ENCODE data around the gene TRAPPC12.

The TRAPPC12 gene

DNA sequence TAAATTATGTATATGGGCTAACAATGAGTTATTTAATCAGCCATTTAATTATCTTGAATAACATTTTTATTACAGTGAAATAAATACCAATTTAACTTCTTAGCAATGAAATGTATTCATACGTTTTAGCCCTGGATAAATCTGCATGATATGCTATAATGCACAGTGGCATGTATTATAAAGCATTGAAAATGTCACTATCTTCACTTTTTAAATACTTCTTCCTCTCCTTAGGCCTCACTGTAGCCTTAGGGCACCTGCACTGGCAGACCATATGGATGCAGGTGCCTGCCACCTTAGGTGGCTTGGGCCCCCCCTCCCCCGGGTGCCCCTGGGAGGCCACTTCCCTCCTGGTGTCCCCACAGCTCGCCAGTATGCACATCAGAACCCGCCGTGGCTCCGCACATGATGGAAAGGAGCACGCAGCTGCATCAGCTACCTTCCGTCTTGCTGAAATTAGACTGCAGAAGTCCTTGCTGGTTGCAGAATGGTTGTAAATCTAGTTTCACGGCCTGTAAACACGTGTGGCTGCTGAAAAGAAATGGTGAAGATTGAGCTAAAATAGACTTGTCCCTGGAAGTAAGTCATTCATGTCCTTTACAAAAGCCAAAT, 83.1 kb downstream of the TRAPPC12 start:
- Histone ChIP-seq H3K79me2 (ENCODE audit: insufficient read depth, low read length) (no peaks in the 10 kb centered on the region), H3K27me3 (ENCODE audit: insufficient read depth, low read length, poor library complexity) (no peaks in the 10 kb centered on the region), H3K9me3 (ENCODE audit: insufficient read depth, low read length, severe bottlenecking) (no peaks in the 10 kb centered on the region), H3K4me3 (ENCODE audit: low read depth in 1 of 2, low read length in 2 of 2) (no peak overlapping the region), H3K9ac (ENCODE audit: low read depth, low read length) (no peak overlapping the region), H3K4me1 (ENCODE audit: insufficient read depth, low read length) (no peaks in the 10 kb centered on the region), H4K20me1 (ENCODE audit: insufficient read depth, low read length) (no peaks in the 10 kb centered on the region; the same call in 1 of the 2 replicates), H3K4me2 (ENCODE audit: insufficient read depth, low read length) (no peak overlapping the region), H2AFZ (ENCODE audit: low read depth, low read length) (no peak overlapping the region), H3K27ac (ENCODE audit: low read length) (no peak overlapping the region), H3K36me3 (ENCODE audit: insufficient read depth, low read length) (peaks cover 67% of the 10 kb centered on the region)
- TF ChIP-seq, protein P1, sequence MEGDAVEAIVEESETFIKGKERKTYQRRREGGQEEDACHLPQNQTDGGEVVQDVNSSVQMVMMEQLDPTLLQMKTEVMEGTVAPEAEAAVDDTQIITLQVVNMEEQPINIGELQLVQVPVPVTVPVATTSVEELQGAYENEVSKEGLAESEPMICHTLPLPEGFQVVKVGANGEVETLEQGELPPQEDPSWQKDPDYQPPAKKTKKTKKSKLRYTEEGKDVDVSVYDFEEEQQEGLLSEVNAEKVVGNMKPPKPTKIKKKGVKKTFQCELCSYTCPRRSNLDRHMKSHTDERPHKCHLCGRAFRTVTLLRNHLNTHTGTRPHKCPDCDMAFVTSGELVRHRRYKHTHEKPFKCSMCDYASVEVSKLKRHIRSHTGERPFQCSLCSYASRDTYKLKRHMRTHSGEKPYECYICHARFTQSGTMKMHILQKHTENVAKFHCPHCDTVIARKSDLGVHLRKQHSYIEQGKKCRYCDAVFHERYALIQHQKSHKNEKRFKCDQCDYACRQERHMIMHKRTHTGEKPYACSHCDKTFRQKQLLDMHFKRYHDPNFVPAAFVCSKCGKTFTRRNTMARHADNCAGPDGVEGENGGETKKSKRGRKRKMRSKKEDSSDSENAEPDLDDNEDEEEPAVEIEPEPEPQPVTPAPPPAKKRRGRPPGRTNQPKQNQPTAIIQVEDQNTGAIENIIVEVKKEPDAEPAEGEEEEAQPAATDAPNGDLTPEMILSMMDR (IDR thresholded peaks at IDR 0.05; ENCODE audit: borderline replicate concordance, extremely low read depth, low read length, poor library complexity, severe bottlenecking): no peak
- TF ChIP-seq EZH2 (IDR thresholded peaks at IDR 0.05; ENCODE audit: borderline replicate concordance, low read depth, low read length, severe bottlenecking): no peak
- no peak for DNase-seq
- 0 out of 3 replicates have a peak, but pooled peaks have one; percentile 18 for ATAC-seq (ENCODE audit: insufficient read depth, low read depth)

DNA sequence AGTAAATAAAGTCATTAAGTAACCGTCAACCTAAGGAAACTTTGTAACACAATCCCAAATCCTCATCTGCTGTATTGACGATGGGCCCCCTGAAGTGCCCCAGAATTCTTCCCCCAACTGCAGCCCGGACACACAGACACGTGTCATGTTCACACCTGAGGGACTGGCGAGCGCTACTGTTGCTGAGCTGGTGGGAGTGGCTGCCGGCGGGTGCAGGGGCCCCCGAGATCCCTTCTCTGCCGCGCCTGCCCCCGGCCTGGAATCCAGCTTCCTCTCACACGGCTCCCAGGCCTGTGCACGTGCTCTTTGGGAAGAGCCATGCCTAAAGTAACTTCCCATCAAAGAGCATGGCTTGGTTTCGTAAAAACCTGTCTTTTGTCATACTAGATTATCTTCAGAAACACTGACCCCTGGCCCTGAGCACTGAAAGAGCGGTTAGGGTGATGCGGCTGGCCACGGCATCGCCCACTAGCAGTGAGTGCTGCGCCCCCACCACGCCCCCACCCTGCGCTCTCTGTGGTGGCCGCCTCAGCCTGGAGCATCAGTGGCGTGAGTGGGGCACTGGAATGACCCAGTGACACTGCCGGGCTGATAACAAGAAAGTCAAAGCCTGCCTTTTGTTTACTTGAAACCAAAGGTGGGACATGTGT, 83.8 kb downstream of the TRAPPC12 start:
- ATAC-seq (ENCODE audit: insufficient read depth, low read depth): no peak
- Histone ChIP-seq H3K4me3 (ENCODE audit: low read depth in 1 of 2, low read length in 2 of 2) (no peak overlapping the region), H3K9ac (ENCODE audit: low read depth, low read length) (no peak overlapping the region)

DNA sequence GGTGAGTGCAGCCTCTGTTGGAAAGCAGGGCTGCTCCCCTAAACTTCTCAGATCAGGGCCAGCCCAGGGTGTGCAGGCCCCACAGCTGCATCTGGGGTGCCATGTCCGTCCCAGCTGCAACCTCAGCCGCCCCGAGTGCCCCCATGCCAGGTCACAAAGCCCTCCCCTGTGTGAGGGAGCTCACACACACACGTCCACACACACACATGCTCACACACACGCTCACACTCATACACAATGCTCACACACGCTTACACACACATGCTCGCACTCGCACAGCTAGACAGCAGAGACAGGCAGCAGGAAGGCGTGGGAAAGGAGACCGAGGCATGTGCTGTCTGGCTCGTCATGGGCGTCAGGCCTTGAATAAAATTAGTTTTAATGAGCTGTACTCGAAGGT, 84.5 kb downstream of the TRAPPC12 start:
- TF ChIP-seq, protein P1 (IDR thresholded peaks at IDR 0.05; ENCODE audit: borderline replicate concordance, extremely low read depth, low read length, poor library complexity, severe bottlenecking): no peak
- TF ChIP-seq EZH2 (IDR thresholded peaks at IDR 0.05; ENCODE audit: borderline replicate concordance, low read depth, low read length, severe bottlenecking): no peak
- H3K36me3 ChIP-seq (ENCODE audit: insufficient read depth, low read length): peaks cover 67% of the 10 kb centered on the region
- H3K27me3 ChIP-seq (ENCODE audit: insufficient read depth, low read length, poor library complexity): no peaks in the 10 kb centered on the region
- no peaks in the 10 kb centered on the region for H3K79me2 ChIP-seq (ENCODE audit: insufficient read depth, low read length)
- ATAC-seq (ENCODE audit: insufficient read depth, low read depth) (no peak), DNase-seq (no peak)
- no peak overlapping the region for H3K9ac ChIP-seq (ENCODE audit: low read depth, low read length)
- no peaks in the 10 kb centered on the region for H3K4me1 ChIP-seq (ENCODE audit: insufficient read depth, low read length)
- no peaks in the 10 kb centered on the region; the same call in 1 of the 2 replicates for H4K20me1 ChIP-seq (ENCODE audit: insufficient read depth, low read length)
- no peak overlapping the region for H2AFZ ChIP-seq (ENCODE audit: low read depth, low read length)
- H3K9me3 ChIP-seq (ENCODE audit: insufficient read depth, low read length, severe bottlenecking): no peaks in the 10 kb centered on the region
- H3K4me3 ChIP-seq (ENCODE audit: low read depth in 1 of 2, low read length in 2 of 2): no peak overlapping the region
- H3K27ac ChIP-seq (ENCODE audit: low read length): no peak overlapping the region
- no peak overlapping the region for H3K4me2 ChIP-seq (ENCODE audit: insufficient read depth, low read length)

More for the DNA sequence above, 83.8 kb downstream of the TRAPPC12 start:
- Histone ChIP-seq H3K27ac (ENCODE audit: low read length) (no peak overlapping the region), H3K36me3 (ENCODE audit: insufficient read depth, low read length) (peaks cover 67% of the 10 kb centered on the region), H4K20me1 (ENCODE audit: insufficient read depth, low read length) (no peaks in the 10 kb centered on the region; the same call in 1 of the 2 replicates), H3K4me1 (ENCODE audit: insufficient read depth, low read length) (no peaks in the 10 kb centered on the region), H3K79me2 (ENCODE audit: insufficient read depth, low read length) (no peaks in the 10 kb centered on the region), H2AFZ (ENCODE audit: low read depth, low read length) (no peak overlapping the region), H3K27me3 (ENCODE audit: insufficient read depth, low read length, poor library complexity) (no peaks in the 10 kb centered on the region), H3K9me3 (ENCODE audit: insufficient read depth, low read length, severe bottlenecking) (no peaks in the 10 kb centered on the region), H3K4me2 (ENCODE audit: insufficient read depth, low read length) (no peak overlapping the region)
- no peak for DNase-seq
- TF ChIP-seq EZH2 (IDR thresholded peaks at IDR 0.05; ENCODE audit: borderline replicate concordance, low read depth, low read length, severe bottlenecking): no peak
- TF ChIP-seq, protein P1 (IDR thresholded peaks at IDR 0.05; ENCODE audit: borderline replicate concordance, extremely low read depth, low read length, poor library complexity, severe bottlenecking): no peak

Data from DND-41 (cell line).